Effector memory CD8-positive, alpha-beta T cell (primary cell): ENCODE results near the gene DDB1.

ENCODE experiments used
- ATAC-seq: fragments of 150-1000 bp; cut with Tn5 transposase; replicated peaks from 2 replicates; pipeline ENCODE4 v1.10.0; 2021; ENCODE audit warnings: mild to moderate bottlenecking, moderate library complexity
- DNase-seq, 3 experiments: peaks; one replicate each; pipeline ENCODE4 v3.0.0; 2021
- H3K27ac Mint-ChIP-seq, 2 donors: one replicate each; pipeline ENCODE4 v1.8.0; 2022; ENCODE audit warnings: mild to moderate bottlenecking in 2 of 2, mixed read lengths in 2 of 2, moderate library complexity in 2 of 2
- H3K27me3 Mint-ChIP-seq, 2 donors: one replicate each; pipeline ENCODE4 v1.8.0; 2022; ENCODE audit warnings: mixed read lengths in 2 of 2
- H3K36me3 Mint-ChIP-seq: one replicate; pipeline ENCODE4 v1.8.0; 2022; ENCODE audit warnings: mild to moderate bottlenecking, moderate library complexity, mixed read lengths; ENCODE audit not compliant: insufficient read depth
- H3K4me1 Mint-ChIP-seq, 2 donors: one replicate each; pipeline ENCODE4 v1.8.0; 2022; ENCODE audit warnings: low read depth in 2 of 2, mixed read lengths in 2 of 2
- H3K4me3 Mint-ChIP-seq, 2 donors: one replicate each; pipeline ENCODE4 v1.8.0; 2022; ENCODE audit warnings: mild to moderate bottlenecking in 2 of 2, mixed read lengths in 2 of 2, moderate library complexity in 2 of 2
- H3K9me3 Mint-ChIP-seq, 2 donors: one replicate each; pipeline ENCODE4 v1.8.0; 2022; ENCODE audit warnings: mixed read lengths in 2 of 2
- total RNA-seq, 9 experiments: gene quantifications; one replicate each; lab custom pipeline; 2026; lab: John Stamatoyannopoulos, UW

Gene DDB1
- total RNA-seq, result 198 to 618 (median 281) reads per million in 9 experiments

DNA sequence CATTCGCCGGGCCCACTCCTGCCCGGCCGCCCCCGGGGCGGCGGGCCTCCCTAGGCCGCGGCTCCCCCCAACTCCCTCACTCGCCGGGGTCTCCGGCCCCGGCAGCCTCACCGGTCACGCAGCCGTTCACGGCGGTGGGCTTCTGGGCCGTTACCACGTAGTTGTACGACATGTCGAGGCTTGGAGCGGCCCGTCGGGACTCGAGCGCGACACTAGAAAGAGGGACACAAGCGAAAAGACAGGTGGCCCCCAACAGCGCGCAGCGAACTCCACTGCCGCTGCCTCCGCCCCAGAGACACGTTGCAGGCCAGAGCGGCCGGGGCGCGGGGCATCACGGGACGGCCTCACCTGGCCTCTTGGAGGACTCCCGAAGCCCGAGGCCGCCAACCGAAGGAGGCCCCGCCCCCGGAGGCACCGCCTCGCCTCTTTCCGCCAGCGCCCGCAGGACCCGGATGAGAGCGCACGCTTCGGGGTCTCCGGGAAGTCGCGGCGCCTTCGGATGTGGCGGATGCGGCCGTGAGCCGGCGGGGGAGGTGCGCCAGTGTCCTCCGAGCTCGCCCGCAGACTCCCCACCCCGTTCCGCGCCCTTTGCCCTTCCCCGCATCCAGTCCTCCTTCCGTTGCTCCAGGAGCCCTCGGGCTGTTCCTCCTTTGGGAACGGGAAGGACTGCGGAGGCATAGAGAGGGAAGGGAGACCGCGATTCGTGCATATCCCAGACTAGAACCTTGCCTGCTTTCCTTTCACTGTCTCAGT is at the start of gene DDB1, which contains the start of gene TKFC:
TSS of gene DDB1 (minus strand) at position 309 of the 753 bp plus-strand sequence. CDS start at position 172, 137 bp downstream.
TSS of gene TKFC (plus strand) at position 432 of the 753 bp plus-strand sequence. CDS start 1,501 bp downstream, outside the sequence.
- peaks cover 44 to 53% of the 10 kb centered on the region in 2 donors for H3K4me1 Mint-ChIP-seq

DNA sequence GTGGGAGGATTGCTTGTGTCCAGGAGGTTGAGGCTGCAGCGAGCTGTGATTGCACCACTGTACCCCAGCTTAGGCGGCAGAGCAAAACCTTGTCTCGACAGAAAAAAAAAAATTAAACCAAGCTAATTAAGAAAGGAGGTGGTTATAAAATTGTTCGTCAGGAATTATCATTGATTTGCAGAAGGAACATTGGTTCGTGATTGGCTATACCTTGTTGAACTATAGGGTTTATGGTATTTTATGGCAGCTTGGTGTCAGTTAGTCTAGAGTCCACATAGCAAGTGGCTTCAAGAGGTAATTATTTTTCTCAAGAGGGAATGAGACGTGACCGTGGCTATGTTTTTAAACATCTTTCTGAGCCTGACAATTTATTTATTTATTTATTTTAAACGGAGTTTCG is 48.0 kb upstream of the DDB1 start:
- Mint-ChIP-seq H3K4me3 (no peak overlapping the region), H3K4me1 (peaks cover 7% of the 10 kb centered on the region in 2 donors), H3K9me3 (no peaks in the 10 kb centered on the region), H3K27ac (no peak overlapping the region), H3K36me3 (no peaks in the 10 kb centered on the region), H3K27me3 (no peaks in the 10 kb centered on the region)
- ATAC-seq (no peak), DNase-seq (no peak)

More for the DNA sequence above, at the start of gene DDB1, which contains the start of gene TKFC:
- Mint-ChIP-seq H3K27me3 (no peaks in the 10 kb centered on the region), H3K27ac (peak within 1 kb of the TSS; percentile 88 to 95), H3K9me3 (no peaks in the 10 kb centered on the region), H3K36me3 (peaks cover 45% of the 10 kb centered on the region), H3K4me3 (peak within 1 kb of the TSS; percentile 82 to 86)
- DNase-seq, result peak; percentile 96 to 97 (median 97)
- peak; percentile 91 for ATAC-seq

DNA sequence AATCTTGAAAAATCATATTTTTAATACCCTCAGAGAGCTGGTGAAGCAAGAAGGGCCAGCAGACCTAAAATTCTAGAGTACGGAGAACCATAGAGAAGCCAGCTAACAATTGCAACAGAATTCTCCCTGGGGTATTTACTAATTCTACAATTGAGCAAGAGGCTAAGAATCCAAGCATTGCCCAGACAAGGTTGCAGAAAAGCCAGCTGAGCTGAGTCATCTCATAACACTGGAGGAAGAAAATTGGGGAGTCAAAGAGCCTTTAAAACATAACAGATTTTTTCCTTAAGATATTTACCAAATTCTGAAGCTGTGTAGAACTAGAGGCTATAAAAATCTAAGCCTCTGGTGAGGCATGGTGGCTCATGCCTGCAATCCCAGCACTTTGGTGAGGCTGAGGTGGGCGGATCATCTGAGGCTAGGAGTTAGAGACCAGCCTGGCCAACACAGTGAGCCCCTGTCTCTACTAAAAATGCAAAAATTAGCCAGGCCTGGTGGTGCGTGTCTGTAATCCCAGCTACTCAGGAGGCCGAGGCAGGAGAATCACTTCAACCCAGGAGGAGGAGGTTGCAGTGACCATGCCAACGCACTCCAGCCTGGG is 45.9 kb upstream of the DDB1 start:
- DNase-seq (no peak), ATAC-seq (no peak)
- Mint-ChIP-seq H3K36me3 (no peaks in the 10 kb centered on the region), H3K27ac (peak overlapping the region in 1 of 2 donors; percentile 20), H3K9me3 (no peaks in the 10 kb centered on the region), H3K4me1 (no peaks in the 10 kb centered on the region), H3K4me3 (no peak overlapping the region), H3K27me3 (no peaks in the 10 kb centered on the region)

DNA sequence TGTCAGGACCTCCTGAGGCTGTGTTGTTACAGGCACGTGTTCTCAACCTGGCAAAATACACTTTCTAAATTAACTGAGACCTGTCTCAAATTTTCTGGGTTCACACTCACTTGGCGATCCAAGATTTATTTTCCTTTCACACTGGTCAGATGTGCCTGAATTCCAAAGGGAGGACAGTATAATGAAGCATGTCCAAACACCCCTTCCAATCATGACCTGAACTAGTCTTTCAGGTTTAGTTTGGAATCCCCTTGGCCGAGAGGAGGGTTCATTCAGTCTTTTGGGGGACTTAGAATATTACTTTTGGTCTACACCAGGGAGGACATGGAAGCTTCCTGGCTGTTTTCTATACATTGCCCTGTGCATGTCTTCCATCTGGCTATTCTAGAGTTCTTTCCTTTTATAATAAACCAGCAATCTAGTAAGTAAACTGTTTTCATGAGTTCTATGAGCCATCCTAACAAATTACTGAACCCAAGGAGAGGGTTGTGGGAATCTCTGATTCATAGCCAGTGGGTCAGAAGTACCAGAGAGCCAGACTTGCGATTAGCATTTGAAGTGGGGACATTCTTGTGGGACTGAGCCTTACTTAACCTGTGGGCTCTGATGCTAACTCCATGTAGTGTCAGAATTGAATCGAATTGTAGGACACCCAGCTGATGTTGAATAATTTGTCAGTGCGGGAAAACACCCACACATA is 44.7 kb upstream of the DDB1 start:
- DNase-seq (no peak), ATAC-seq (no peak)
- Mint-ChIP-seq H3K4me3 (no peak overlapping the region), H3K9me3 (no peaks in the 10 kb centered on the region), H3K27me3 (no peaks in the 10 kb centered on the region), H3K4me1 (no peaks in the 10 kb centered on the region), H3K36me3 (no peaks in the 10 kb centered on the region), H3K27ac (peak overlapping the region in 1 of 2 donors; percentile 20)

DNA sequence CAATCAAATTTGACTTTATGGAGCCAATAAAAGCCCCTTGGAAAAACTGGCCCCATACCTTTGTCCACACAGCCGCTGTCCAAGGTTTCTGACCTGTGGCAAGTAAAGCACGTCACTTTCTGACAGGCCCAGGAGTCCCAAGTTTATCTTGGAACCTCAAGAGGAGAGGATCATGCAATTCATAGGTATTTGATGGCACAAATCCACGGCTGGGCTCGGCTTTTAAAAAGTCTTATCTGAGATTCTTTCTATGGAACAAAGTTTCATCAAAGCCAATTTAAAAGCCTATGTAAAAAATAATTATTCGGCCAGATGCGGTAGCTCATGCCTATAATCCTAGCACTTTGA is 42.8 kb upstream of the DDB1 start:
- no peaks in the 10 kb centered on the region for H3K27me3 Mint-ChIP-seq
- H3K4me1 Mint-ChIP-seq, result no peaks in the 10 kb centered on the region
- H3K27ac Mint-ChIP-seq, result no peak overlapping the region
- no peak for DNase-seq
- no peaks in the 10 kb centered on the region for H3K9me3 Mint-ChIP-seq
- no peak for ATAC-seq
- H3K36me3 Mint-ChIP-seq, result no peaks in the 10 kb centered on the region
- H3K4me3 Mint-ChIP-seq, result no peak overlapping the region

DNA sequence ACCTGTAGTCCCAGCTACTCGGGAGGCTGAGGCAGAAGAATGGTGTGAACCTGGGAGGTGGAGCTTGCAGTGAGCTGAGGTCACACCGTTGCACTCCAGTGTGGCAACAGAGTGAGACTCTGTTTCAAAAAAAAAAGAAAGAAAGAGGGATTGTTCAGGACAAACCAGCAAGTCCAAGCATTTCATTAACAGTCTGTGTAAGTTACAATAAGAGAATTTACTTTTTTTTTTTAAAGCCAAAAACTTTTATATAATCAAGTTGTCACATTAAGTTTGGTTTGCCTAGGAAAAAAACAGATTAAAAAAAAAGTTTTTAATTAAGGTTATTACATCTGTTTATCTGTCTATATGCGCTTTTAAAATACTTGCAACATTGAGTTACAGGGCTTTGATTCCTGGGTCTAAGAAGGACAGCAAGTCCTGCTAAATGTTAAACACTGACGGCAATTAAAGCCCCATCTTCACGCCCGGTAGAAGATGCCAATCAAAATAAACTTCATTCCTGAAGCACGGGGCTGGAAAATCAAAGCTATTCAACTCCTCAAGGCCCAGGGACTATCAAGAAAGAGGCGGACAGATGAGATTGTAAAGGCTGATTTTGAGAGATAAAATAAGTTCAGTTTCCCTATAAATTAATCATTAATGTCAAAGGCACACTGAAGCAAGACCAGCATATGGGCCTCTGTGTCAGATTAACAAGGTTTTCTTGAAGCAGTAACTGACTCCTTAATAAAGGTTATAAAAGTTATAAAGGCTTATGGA is 39.9 kb upstream of the DDB1 start:
- DNase-seq, result no peak
- no peak overlapping the region for H3K4me3 Mint-ChIP-seq
- H3K4me1 Mint-ChIP-seq, result peaks cover 0 to 1% of the 10 kb centered on the region in 2 donors
- ATAC-seq, result no peak
- H3K27me3 Mint-ChIP-seq, result no peaks in the 10 kb centered on the region
- H3K27ac Mint-ChIP-seq, result peak overlapping the region; percentile 44 to 60
- H3K36me3 Mint-ChIP-seq, result peaks cover 17% of the 10 kb centered on the region
- no peaks in the 10 kb centered on the region for H3K9me3 Mint-ChIP-seq

DNA sequence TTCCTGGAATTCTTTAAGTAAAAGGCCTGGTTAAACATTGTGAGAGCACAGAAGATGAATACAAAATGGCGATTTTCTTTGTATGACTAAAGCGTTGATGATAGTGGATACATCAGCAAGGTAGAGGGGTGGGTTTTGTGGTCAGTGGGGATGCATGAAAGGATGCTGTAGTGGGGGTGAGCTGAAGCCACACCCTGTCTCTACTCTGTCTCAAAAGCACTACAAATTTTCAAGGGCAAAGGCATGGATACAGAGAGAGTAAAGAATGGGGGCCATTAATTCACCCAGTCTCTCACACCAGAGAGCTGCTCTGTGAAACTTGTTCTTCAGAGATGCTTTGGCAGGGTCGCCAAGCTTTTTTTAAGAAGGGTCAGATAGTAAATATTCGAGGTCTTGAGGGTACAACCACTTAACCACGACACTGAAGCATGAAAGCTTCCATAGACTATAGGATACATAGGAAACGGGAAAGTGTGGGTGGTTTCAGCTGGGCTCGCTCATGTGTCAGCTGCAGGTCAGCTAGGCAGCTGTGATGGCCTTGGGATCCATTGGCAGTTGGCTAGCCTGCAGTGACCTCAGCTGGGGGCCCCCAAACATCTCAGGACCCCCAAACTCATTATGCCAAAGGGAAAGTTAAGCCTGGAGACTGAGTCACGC is 37.6 kb upstream of the DDB1 start:
- Mint-ChIP-seq H3K36me3 (peaks cover 39% of the 10 kb centered on the region), H3K27me3 (no peaks in the 10 kb centered on the region), H3K9me3 (no peaks in the 10 kb centered on the region), H3K4me1 (peaks cover 0 to 1% of the 10 kb centered on the region in 2 donors), H3K4me3 (no peak overlapping the region), H3K27ac (no peak overlapping the region)
- DNase-seq, result no peak
- no peak for ATAC-seq

DNA sequence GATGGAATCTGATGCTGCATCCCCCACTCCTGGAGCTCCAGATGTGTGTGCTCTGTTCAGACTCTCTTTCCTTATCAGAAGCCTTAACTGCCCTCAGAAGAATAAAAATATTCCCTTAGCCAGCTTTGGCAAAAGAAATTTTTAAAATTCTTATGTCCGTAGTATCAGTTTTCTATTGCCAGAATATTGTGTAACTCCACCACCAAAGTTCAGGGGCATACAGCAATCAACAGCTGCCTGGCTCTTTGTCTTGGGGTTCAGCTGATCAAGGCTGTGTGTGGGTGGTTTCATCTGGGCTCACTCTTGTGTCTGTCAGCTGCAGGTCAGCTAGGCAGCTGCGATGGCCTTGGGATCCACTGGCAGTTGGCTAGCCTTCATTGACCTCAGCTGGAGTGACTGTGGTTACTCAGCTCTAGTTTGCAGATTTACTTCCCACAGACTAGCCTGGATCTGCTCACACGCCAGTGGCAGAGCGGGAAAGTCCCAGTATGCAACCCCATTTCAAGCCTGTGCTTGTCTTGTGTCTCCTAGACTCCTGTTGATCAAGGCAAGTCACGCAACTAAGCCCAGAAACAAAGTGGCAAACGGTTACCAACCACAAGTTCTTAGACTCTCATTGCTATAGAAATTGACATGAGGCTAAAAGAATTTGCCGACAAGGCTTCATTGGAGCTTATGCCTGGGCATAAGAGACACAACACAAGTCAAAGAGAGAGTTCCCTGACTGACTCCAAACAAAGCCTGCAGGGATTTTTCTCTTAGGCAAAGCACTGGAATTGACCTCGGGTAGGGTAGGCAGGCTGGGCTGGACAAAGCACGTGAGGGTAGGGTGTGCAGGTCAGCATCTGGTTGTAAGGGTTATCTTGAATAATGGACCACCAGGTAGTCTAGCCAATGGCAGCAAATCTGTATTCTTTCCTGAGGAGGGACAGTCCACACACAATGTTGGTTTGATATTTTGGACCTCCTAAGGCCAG is 36.8 kb upstream of the DDB1 start:
- Mint-ChIP-seq H3K36me3 (peaks cover 47% of the 10 kb centered on the region), H3K4me3 (no peak overlapping the region), H3K27ac (no peak overlapping the region), H3K9me3 (no peaks in the 10 kb centered on the region), H3K27me3 (no peaks in the 10 kb centered on the region), H3K4me1 (peaks cover 0 to 1% of the 10 kb centered on the region in 2 donors)
- ATAC-seq, result no peak
- DNase-seq, result no peak

DNA sequence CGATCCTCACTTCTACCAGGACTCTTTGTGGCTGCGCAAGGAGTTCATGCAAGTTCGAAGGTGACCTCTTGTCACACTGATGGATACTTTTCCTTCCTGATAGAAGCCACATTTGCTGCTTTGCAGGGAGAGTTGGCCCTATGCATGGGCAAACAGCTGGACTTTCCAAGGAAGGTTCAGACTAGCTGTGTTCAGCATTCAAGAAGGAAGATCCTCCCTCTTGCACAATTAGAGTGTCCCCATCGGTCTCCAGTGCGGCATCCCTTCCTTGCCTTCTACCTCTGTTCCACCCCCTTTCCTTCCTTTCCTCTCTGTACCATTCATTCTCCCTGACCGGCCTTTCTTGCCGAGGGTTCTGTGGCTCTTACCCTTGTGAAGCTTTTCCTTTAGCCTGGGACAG is 35.7 kb upstream of the DDB1 start:
- no peak overlapping the region for H3K27ac Mint-ChIP-seq

DNA sequence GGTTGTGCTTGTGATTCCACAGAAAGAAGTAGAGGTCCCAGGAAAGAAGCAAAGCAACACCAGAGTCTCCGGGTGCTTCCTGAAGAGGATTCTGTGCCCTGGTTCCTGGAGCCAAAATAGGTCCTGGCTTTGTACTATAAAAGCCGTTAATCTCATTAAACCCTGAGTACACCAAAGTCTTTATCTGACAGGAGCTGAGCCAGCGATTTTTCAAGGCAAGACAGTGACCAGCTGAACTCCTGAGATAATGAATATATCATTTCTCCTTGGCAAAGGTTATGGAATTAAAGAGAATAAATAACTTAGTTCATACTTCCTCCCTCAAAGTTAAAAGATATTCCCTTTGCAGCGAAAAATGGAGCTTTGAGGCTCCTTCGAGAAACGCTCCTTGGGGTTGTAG is 34.5 kb upstream of the DDB1 start:
- no peaks in the 10 kb centered on the region for H3K9me3 Mint-ChIP-seq
- H3K4me1 Mint-ChIP-seq, result peaks cover 9 to 13% of the 10 kb centered on the region in 2 donors
- H3K4me3 Mint-ChIP-seq, result no peak overlapping the region
- H3K27ac Mint-ChIP-seq, result no peak overlapping the region
- peaks cover 57% of the 10 kb centered on the region for H3K36me3 Mint-ChIP-seq
- no peaks in the 10 kb centered on the region for H3K27me3 Mint-ChIP-seq
- DNase-seq (no peak), ATAC-seq (no peak)

More for the DNA sequence above, 35.7 kb upstream of the DDB1 start:
- H3K4me1 Mint-ChIP-seq, result peaks cover 0 to 3% of the 10 kb centered on the region in 2 donors
- peaks cover 53% of the 10 kb centered on the region for H3K36me3 Mint-ChIP-seq
- H3K9me3 Mint-ChIP-seq, result no peaks in the 10 kb centered on the region
- ATAC-seq (no peak), DNase-seq (no peak)
- H3K4me3 Mint-ChIP-seq, result no peak overlapping the region
- no peaks in the 10 kb centered on the region for H3K27me3 Mint-ChIP-seq

DNA sequence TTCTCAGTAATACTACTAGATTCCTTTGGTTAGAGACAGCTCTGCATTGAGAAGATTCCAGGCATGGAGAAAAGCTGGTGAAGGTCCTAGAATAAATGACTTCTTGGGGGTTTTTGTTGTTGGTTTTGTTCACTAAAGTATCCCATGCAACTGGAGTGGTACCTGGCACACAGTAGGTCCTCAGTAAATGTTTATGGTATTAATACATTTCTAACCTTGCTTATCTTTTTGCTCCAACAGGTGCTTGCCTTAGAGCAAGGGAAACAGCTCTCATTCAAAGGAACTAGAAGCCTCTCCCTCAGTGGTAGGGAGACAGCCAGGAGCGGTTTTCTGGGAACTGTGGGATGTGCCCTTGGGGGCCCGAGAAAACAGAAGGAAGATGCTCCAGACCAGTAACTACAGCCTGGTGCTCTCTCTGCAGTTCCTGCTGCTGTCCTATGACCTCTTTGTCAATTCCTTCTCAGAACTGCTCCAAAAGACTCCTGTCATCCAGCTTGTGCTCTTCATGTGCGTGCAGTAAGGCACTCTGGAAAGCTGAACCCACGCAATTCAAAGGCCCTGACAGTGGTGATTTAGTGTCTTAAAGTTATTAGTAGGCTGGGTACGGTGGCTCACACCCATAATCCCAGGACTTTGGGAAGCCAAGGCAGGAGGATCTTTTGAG is 31.2 kb upstream of the DDB1 start:
- Mint-ChIP-seq H3K36me3 (peaks cover 60% of the 10 kb centered on the region), H3K27ac (peak overlapping the region in 1 of 2 donors; percentile 14), H3K4me1 (peaks cover 21 to 25% of the 10 kb centered on the region in 2 donors), H3K4me3 (peak overlapping the region; percentile 8 to 32), H3K9me3 (no peaks in the 10 kb centered on the region), H3K27me3 (no peaks in the 10 kb centered on the region)
- DNase-seq (no peak), ATAC-seq (no peak)
